IPS-18a (cell line): Measurements from ENCODE around the gene TRANK1.
"Not testable (repeated sequence)": the region's sequence is repeated elsewhere in the genome, so short reads cannot be mapped to it uniquely, and the experiment has no call there.

Experiments
- H3K27ac ChIP-seq: one replicate; pipeline ENCODE4 v1.5.1; 2013; ENCODE audit warnings: low read length
- H3K27me3 ChIP-seq: one replicate; pipeline ENCODE4 v1.6.1; 2013; ENCODE audit warnings: mild to moderate bottlenecking, low read length; ENCODE audit not compliant: control insufficient read depth, insufficient read depth
- H3K36me3 ChIP-seq: one replicate; pipeline ENCODE4 v1.6.1; 2013; ENCODE audit warnings: low read depth, low read length; ENCODE audit not compliant: control insufficient read depth
- H3K4me1 ChIP-seq: one replicate; pipeline ENCODE4 v1.6.1; 2013; ENCODE audit warnings: low read depth, low read length; ENCODE audit not compliant: control insufficient read depth
- H3K4me3 ChIP-seq: one replicate; pipeline ENCODE4 v1.5.1; 2013; ENCODE audit warnings: low read length
- H3K9ac ChIP-seq: one replicate; pipeline ENCODE4 v1.6.1; 2013; ENCODE audit warnings: mild to moderate bottlenecking, low read length, moderate library complexity
- H3K9me3 ChIP-seq: one replicate; pipeline ENCODE4 v1.6.1; 2013; ENCODE audit warnings: low read depth, low read length; ENCODE audit not compliant: control insufficient read depth

TRANK1 gene

GRCh38 chr3:36956155-36956554 is 11.3 kb upstream of the TRANK1 start:
- no peaks in the 10 kb centered on the region for H3K36me3 ChIP-seq
- no peak overlapping the region for H3K27ac ChIP-seq
- no peak overlapping the region for H3K4me3 ChIP-seq
- no peaks in the 10 kb centered on the region for H3K27me3 ChIP-seq
- H3K9ac ChIP-seq: no peak overlapping the region
- H3K9me3 ChIP-seq: no peaks in the 10 kb centered on the region
- no peaks in the 10 kb centered on the region for H3K4me1 ChIP-seq

- Histone ChIP-seq H3K27me3 (no peaks in the 10 kb centered on the region), H3K4me1 (no peaks in the 10 kb centered on the region), H3K27ac (no peak overlapping the region), H3K36me3 (no peaks in the 10 kb centered on the region), H3K4me3 (no peak overlapping the region), H3K9me3 (no peaks in the 10 kb centered on the region), H3K9ac (no peak overlapping the region)
Observed at GRCh38 chr3:36954452-36955134, 9.7 kb upstream of the TRANK1 start.

GRCh38 chr3:36947814-36948213 is 3.0 kb upstream of the TRANK1 start:
- not testable (repeated sequence) for H3K4me3 ChIP-seq, H3K36me3 ChIP-seq, H3K4me1 ChIP-seq, H3K27ac ChIP-seq, H3K9me3 ChIP-seq, H3K9ac ChIP-seq
- peaks cover 28% of the 10 kb centered on the region for H3K27me3 ChIP-seq

- Histone ChIP-seq H3K4me3 (peak overlapping the region; percentile 73), H3K4me1 (peaks cover 6% of the 10 kb centered on the region), H3K9me3 (no peaks in the 10 kb centered on the region), H3K36me3 (no peaks in the 10 kb centered on the region), H3K27ac (no peak overlapping the region), H3K9ac (no peak overlapping the region), H3K27me3 (peaks cover 28% of the 10 kb centered on the region)
Observed at GRCh38 chr3:36945333-36945980, 603 bp upstream of the TRANK1 start.

- H3K4me3 ChIP-seq: peak overlapping the region; percentile 73
Observed at GRCh38 chr3:36944012-36944640, 728 bp downstream of the TRANK1 start.

GRCh38 chr3:36943601-36944000 is 1.3 kb downstream of the TRANK1 start:
- H3K27ac ChIP-seq: no peak overlapping the region
- peak overlapping the region; percentile 73 for H3K4me3 ChIP-seq
- peak overlapping the region; percentile 52 for H3K9ac ChIP-seq

More at GRCh38 chr3:36944012-36944640, 728 bp downstream of the TRANK1 start:
- Histone ChIP-seq H3K27ac (no peak overlapping the region), H3K9ac (peak overlapping the region; percentile 52), H3K4me1 (peaks cover 6% of the 10 kb centered on the region), H3K27me3 (peaks cover 28% of the 10 kb centered on the region), H3K36me3 (no peaks in the 10 kb centered on the region), H3K9me3 (no peaks in the 10 kb centered on the region)

GRCh38 chr3:36942638-36943248 is 2.1 kb downstream of the TRANK1 start:
- no peak overlapping the region for H3K4me3 ChIP-seq
- no peak overlapping the region for H3K27ac ChIP-seq
- H3K9me3 ChIP-seq: no peaks in the 10 kb centered on the region
- H3K9ac ChIP-seq: no peak overlapping the region
- peaks cover 9% of the 10 kb centered on the region for H3K4me1 ChIP-seq
- H3K36me3 ChIP-seq: no peaks in the 10 kb centered on the region
- peaks cover 28% of the 10 kb centered on the region for H3K27me3 ChIP-seq

More at GRCh38 chr3:36943601-36944000, 1.3 kb downstream of the TRANK1 start:
- H3K36me3 ChIP-seq: no peaks in the 10 kb centered on the region
- H3K9me3 ChIP-seq: no peaks in the 10 kb centered on the region
- H3K4me1 ChIP-seq: peaks cover 6% of the 10 kb centered on the region
- peaks cover 28% of the 10 kb centered on the region for H3K27me3 ChIP-seq

- Histone ChIP-seq H3K9me3 (no peaks in the 10 kb centered on the region), H3K36me3 (no peaks in the 10 kb centered on the region), H3K27ac (no peak overlapping the region), H3K9ac (no peak overlapping the region), H3K4me3 (no peak overlapping the region), H3K4me1 (peaks cover 15% of the 10 kb centered on the region), H3K27me3 (peaks cover 28% of the 10 kb centered on the region)
Observed at GRCh38 chr3:36941658-36942057, 3.2 kb downstream of the TRANK1 start.

GRCh38 chr3:36941162-36941561 is 3.7 kb downstream of the TRANK1 start:
- Histone ChIP-seq H3K27ac (no peak overlapping the region), H3K36me3 (no peaks in the 10 kb centered on the region), H3K27me3 (peaks cover 28% of the 10 kb centered on the region), H3K4me1 (peaks cover 15% of the 10 kb centered on the region), H3K9me3 (no peaks in the 10 kb centered on the region), H3K9ac (no peak overlapping the region), H3K4me3 (no peak overlapping the region)

GRCh38 chr3:36937492-36937891 is 7.4 kb downstream of the TRANK1 start:
- H3K4me3 ChIP-seq: no peak overlapping the region
- H3K27me3 ChIP-seq: no peaks in the 10 kb centered on the region
- peaks cover 23% of the 10 kb centered on the region for H3K4me1 ChIP-seq
- no peak overlapping the region for H3K9ac ChIP-seq
- no peaks in the 10 kb centered on the region for H3K36me3 ChIP-seq
- H3K27ac ChIP-seq: no peak overlapping the region
- no peaks in the 10 kb centered on the region for H3K9me3 ChIP-seq

GRCh38 chr3:36933540-36934296 is 11.1 kb downstream of the TRANK1 start:
- no peaks in the 10 kb centered on the region for H3K27me3 ChIP-seq
- no peaks in the 10 kb centered on the region for H3K9me3 ChIP-seq
- peaks cover 26% of the 10 kb centered on the region for H3K4me1 ChIP-seq
- no peak overlapping the region for H3K4me3 ChIP-seq
- H3K36me3 ChIP-seq: no peaks in the 10 kb centered on the region
- H3K27ac ChIP-seq: peak overlapping the region; percentile 89
- peak overlapping the region; percentile 57 for H3K9ac ChIP-seq
